Psoas muscle (tissue), 8 donors: Measurements from ENCODE around the gene TUFT1. TPM values are rescaled to one million over a fixed set of nuclear protein-coding genes. Genes with fewer than 3 reads are reported as not detected.

Experiments used
- ATAC-seq, 4 donors: fragments of 200-7000 bp; cut with Tn5 transposase; one replicate each; pipeline ENCODE4 v1.9.1; 2020; ENCODE audit warnings: moderate library complexity in 3 of 4, mild to moderate bottlenecking in 2 of 4
- DNase-seq, 2 donors: peaks; one replicate each; pipeline ENCODE4 v3.0.0-alpha.2; 2020
- H3K27ac ChIP-seq: fragments of 200-600 bp; one replicate; pipeline ENCODE4 v1.8.0; 2022
- H3K27me3 ChIP-seq, 3 donors: fragments of 200-600 bp in 1 of 3; one replicate each; pipeline versions ENCODE4 v1.6.1 to v1.8.0; 2013 to 2022; ENCODE audit warnings: low read length in 2 of 3, mild to moderate bottlenecking in 2 of 3, moderate library complexity in 1 of 3; ENCODE audit not compliant: insufficient read depth in 3 of 3
- H3K36me3 ChIP-seq, 2 donors: fragments of 200-600 bp in 1 of 2; one replicate each; pipeline versions ENCODE4 v1.6.1 to v1.8.0; 2013 to 2022; ENCODE audit warnings: low read depth in 1 of 2, mild to moderate bottlenecking in 1 of 2, moderate library complexity in 1 of 2; ENCODE audit not compliant: insufficient read depth in 1 of 2
- H3K4me1 ChIP-seq: fragments of 200-600 bp; one replicate; pipeline ENCODE4 v1.8.0; 2022
- H3K4me3 ChIP-seq: fragments of 200-600 bp; one replicate; pipeline ENCODE4 v1.8.0; 2022; ENCODE audit warnings: mild to moderate bottlenecking
- H3K9me3 ChIP-seq: fragments of 200-600 bp; one replicate; pipeline ENCODE4 v1.8.0; 2022
- WGBS, 3 donors: extraction: QIAGEN DNeasy Blood & Tissue Kit; methylation state at CpG; one replicate each; pipeline versions ENCODE4 v1.1.6 to v1.1.7; 2013; 5-methylcytosine and 5-hydroxymethylcytosine counted together
- intact Hi-C, 2 donors: fragments of 100-400 bp; cut with DNase I; formaldehyde crosslinking; loops; one replicate each; pipeline versions ENCODE4 v1.11.0 to v1.14.2; 2022
- polyA plus RNA-seq, 3 donors: library from polyadenylated mRNA; stranded (reverse); fragments of 200-250 nt; gene quantifications; one replicate each; pipeline ENCODE4 v1.2.3, GENCODE V29; 2013
- total RNA-seq, 4 donors: library from RNA; stranded (reverse); fragmentation: NEBNext Ultra II Directional in 2 of 4; extraction: Animal tissue kit (Norgen Biotek cat#: 25700) in 2 of 4; gene quantifications; one replicate each; pipeline versions ENCODE4 v1.2.1 to v1.2.4, GENCODE V29; 2021 to 2023
- TF ChIP-seq, protein P1 (sequence below): fragments of 200-600 bp; IDR thresholded peaks from one replicate; pipeline ENCODE4 v1.8.0; 2022; ENCODE audit warnings: antibody characterized with exemption
- donor health status: healthy with polysubstance abuse.
- donor health status: DM: no; HTN: no; CAD: no; lungs with moderate emphysema.
- donor health status: Bipolar disorder and iron deficiency.
- donor health status: healthy.
- donor health status: DM: yes; HTN: yes; CAD: no.
- donor health status: DM: no; HTN: no; CAD: no.
- donor health status: DM: no; HTN: no; CAD: no.
- donor health status: DM: yes; HTN: yes; CAD: no.

Gene TUFT1
- total and polyA plus RNA-seq, 7 donors: 0.86 to 5.3 (median 1.2) TPM

DNA sequence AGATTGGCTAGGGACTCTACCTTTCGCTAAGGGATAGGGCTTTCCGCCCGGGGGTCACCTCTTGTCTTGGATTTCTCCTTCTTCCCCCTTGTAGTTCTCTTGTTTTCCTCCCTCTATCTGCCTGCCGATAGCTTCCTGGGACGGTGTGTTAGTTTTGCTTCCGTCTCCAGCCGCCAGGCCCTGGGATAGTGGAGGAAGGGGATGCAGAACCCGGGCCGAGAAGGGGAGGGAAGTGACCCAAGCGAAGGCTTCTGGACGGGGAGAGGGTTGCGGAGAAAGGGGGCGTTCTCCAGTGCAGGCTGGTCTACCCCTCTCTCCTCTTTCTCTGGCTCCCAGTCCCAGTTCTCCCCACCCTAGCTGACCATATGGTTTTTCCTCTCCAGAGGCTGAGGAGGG lies 871 bp downstream of the TUFT1 start:
- Histone ChIP-seq H3K4me3 (peak overlapping the region; percentile 90), H3K9me3 (no peaks in the 10 kb centered on the region), H3K27ac (peak overlapping the region; percentile 81), H3K27me3 (no peaks in the 10 kb centered on the region), H3K36me3 (no peaks in the 10 kb centered on the region), H3K4me1 (peaks cover 9% of the 10 kb centered on the region)
- intact Hi-C loops: loop anchor here in 1 of 2 donors (5.0 kb wide), 1 partner anchor 296 kb away; the partner anchor contains the start of gene C2CD4D
- 30 to 53% (median 45%) methylated on average over 13 of the region's 13 CpGs for WGBS, 3 donors
- ATAC-seq (no peak), DNase-seq (peak in 1 of 2 donors; percentile 19)
- TF ChIP-seq, protein P1, sequence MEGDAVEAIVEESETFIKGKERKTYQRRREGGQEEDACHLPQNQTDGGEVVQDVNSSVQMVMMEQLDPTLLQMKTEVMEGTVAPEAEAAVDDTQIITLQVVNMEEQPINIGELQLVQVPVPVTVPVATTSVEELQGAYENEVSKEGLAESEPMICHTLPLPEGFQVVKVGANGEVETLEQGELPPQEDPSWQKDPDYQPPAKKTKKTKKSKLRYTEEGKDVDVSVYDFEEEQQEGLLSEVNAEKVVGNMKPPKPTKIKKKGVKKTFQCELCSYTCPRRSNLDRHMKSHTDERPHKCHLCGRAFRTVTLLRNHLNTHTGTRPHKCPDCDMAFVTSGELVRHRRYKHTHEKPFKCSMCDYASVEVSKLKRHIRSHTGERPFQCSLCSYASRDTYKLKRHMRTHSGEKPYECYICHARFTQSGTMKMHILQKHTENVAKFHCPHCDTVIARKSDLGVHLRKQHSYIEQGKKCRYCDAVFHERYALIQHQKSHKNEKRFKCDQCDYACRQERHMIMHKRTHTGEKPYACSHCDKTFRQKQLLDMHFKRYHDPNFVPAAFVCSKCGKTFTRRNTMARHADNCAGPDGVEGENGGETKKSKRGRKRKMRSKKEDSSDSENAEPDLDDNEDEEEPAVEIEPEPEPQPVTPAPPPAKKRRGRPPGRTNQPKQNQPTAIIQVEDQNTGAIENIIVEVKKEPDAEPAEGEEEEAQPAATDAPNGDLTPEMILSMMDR: no peak

- ATAC-seq (no peak), DNase-seq (no peak)
- no peak overlapping the region for H3K4me3 ChIP-seq
- no peak overlapping the region for H3K27ac ChIP-seq
- intact Hi-C loops: loop anchor here in 1 of 2 donors (5.0 kb wide), 1 partner anchor 296 kb away; the partner anchor contains the start of gene C2CD4D
- H3K4me1 ChIP-seq: peaks cover 13% of the 10 kb centered on the region
- TF ChIP-seq, protein P1: no peak
- 80 to 93% (median 89%) methylated on average over 5 of the region's 5 CpGs for WGBS, 3 donors
- no peaks in the 10 kb centered on the region for H3K27me3 ChIP-seq
- no peaks in the 10 kb centered on the region for H3K9me3 ChIP-seq
- H3K36me3 ChIP-seq: no peaks in the 10 kb centered on the region
Observed at GRCh38 chr1:151541752-151542151, 1.6 kb downstream of the TUFT1 start.

DNA sequence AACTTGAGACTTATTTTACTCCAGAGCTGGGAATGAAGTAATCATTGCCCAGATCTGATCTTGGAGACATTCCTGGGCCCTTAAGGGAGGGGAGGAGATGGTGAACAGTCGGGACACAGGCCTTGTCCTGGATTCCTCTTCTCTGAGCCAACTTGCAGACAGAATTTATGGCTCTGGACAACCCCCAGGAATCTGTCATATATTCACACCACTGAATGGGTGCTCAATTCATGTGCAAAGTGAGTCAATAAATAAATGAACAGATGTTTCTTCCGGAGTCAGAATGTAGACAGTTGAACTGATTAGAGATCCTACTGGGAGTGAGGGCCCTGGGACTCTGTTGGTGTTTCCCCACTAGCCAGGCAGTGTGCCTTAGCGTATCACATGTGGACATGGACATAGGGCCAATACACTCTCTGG lies 2.6 kb downstream of the TUFT1 start:
- ATAC-seq (peak; percentile 24 to 63 (median 34)), DNase-seq (no peak)
- Histone ChIP-seq H3K36me3 (no peaks in the 10 kb centered on the region), H3K4me1 (peaks cover 22% of the 10 kb centered on the region), H3K27ac (peak overlapping the region; percentile 37), H3K9me3 (no peaks in the 10 kb centered on the region), H3K27me3 (no peaks in the 10 kb centered on the region), H3K4me3 (no peak overlapping the region)
- TF ChIP-seq, protein P1: no peak
- WGBS, 3 donors: 20 to 30% (median 28%) methylated on average over 3 of the region's 3 CpGs
- intact Hi-C loops: loop anchor here in 1 of 2 donors (5.0 kb wide), 1 partner anchor 295 kb away; the partner anchor contains the start of gene C2CD4D

GRCh38 chr1:151545542-151545941 lies 5.4 kb downstream of the TUFT1 start:
- DNase-seq: no peak
- Histone ChIP-seq H3K4me1 (peaks cover 26% of the 10 kb centered on the region), H3K4me3 (no peak overlapping the region), H3K36me3 (no peaks in the 10 kb centered on the region), H3K27me3 (no peaks in the 10 kb centered on the region), H3K27ac (no peak overlapping the region), H3K9me3 (no peaks in the 10 kb centered on the region)
- no peak for ATAC-seq
- WGBS, 3 donors: 68 to 88% (median 75%) methylated on average over 1 of the region's 1 CpG
- intact Hi-C loops: no loop called here
- TF ChIP-seq, protein P1: no peak
